HG02884 (cell line): ENCODE measurements around the gene ESYT3.

Experiments used
- ATAC-seq: cut with Tn5 transposase; IDR thresholded peaks from one replicate; pipeline ENCODE4 v1.9.1; 2021; ENCODE audit warnings: mild to moderate bottlenecking, moderate library complexity; ENCODE audit not compliant: unreplicated experiment

ESYT3 gene

DNA sequence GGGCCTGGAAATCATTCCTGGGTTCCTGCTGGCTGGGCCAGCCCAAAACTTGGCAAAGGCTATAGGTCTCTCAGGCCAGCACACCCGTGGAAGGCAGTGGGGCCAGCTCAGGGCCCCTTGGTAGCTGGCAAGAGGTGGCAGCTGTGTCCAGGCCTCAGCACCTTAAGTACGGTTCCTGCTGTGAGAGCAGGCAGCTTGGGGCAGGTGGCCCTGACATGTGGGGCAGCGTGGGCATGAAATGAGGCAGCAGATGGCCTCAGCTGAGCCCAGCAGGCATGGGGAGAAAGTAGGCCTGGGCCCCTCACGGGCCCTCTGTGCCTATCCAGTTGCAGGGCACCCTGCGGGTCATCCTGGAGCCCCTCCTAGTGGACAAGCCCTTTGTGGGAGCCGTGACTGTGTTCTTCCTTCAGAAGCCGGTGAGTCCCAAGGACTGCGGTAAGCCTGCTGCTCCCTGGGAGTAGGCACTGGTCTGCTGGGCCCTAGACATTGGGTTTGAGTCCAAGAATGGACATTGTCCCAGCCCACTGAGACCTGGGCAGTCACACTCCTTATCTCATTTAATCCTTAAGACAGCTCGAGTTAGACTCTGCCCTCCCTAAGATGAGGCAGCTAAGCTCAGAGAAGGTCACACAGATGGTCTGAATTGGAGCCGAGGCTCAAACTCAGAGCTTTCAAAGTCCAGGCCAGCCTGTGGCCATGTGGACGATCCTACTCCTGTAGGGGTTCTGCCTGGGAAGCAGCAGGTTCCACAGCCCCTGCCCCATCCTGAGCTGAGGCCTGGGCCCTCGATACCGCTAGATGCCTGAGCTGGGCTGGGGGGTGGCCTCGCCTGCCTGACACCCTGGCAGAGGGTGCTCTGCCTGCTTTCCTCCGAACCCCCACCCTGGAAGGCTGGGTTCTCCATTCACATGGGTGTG is 25.5 kb downstream of the ESYT3 start:
- ATAC-seq, result no peak

DNA sequence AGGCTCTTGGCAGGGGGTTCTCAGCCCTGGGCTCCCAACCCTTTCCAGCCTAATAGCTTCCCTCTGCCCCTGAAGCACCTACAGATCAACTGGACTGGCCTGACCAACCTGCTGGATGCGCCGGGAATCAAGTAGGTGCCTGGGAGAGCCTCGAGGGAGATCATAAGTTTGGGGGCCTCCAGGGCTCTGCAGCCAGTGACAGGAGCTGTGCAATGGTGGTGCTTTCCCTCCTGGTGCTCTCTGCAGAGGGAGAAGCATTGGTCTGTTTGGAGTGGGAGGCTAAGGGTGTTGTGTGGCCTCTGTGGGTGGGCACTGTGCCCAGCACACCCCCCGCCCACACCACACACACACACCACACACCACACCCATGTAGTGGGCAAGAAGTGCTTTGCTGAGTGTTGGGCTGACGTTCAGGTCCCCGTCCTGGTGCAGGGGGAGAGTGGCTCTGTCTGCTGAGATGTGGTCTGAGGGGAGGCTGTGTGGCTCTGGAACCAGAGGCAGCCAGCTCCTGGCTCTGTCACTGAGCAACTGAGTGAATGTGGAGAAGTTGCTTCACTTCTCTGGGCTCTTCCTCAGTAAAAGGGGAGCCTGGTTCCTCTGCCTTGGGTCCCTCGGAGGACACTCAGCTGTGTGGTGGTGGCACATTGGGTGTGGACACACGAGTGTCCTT is 26.3 kb downstream of the ESYT3 start:
- ATAC-seq, result no peak

- no peak for ATAC-seq
Observed at GRCh38 chr3:138461246-138461645, 26.8 kb downstream of the ESYT3 start.

DNA sequence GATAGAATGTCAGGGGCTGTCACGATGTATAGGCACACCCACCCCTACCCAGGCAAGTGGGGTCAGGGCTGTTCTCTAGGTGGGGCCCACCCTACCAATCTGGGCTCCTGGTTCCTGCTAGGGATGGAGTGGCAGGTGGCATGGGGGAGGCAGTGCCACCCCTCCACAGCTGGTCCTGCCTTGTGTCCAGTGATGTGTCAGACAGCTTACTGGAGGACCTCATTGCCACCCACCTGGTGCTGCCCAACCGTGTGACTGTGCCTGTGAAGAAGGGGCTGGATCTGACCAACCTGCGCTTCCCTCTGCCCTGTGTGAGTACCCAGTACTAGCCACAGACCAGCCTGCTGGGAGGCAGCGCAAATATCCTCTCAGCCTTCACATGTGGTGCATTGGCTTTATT is 27.5 kb downstream of the ESYT3 start:
- ATAC-seq, result no peak

DNA sequence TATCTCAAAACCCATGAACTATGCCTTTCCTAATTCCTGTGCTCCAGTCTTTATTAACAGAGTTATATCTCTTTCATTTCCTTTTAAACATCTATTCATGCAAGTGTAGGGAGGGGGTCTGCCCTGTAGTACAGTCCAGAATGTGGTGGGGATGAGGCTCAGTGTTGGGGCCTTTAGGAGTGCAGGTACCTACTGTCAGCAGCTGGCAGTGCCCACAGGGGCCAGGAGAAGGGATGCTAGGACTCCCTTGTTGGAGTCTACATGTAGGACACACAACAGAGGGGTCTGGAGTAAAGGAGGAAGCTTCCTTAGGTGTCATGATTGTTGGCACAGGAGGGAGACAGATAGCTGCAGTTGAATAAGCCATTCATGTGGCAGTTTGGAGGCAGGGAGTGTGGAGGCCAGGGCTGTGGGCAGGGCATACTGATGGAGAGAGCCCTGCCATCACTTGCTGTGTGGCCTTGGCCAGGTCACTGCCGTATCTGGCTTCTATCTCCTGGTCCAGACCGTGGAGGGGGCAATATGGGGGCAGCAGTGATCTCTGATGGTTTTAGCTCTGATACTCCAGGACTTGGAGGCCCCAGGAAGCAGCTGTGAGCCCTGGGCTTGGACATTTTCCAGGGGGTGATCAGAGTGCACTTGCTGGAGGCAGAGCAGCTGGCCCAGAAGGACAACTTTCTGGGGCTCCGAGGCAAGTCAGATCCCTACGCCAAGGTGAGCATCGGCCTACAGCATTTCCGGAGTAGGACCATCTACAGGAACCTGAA is 29.5 kb downstream of the ESYT3 start:
- ATAC-seq, result no peak

DNA sequence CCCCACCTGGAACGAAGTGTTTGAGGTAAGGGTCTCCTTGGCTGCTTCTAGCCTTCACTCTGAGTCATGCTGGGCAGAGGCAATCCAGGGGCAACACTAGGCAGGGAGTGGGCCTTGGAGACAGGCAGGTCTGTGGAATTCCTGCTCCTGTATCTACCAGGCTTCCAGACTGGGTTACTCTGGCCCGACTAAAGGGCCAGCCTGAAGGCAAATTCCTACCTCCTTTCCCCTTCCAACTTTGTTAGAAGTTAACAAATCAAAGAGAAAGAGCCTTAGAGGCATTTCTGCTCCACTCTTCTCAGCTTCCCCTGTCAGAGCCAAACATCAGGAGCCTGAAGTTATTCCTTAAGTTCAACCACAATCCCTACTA is 30.1 kb downstream of the ESYT3 start:
- no peak for ATAC-seq

DNA sequence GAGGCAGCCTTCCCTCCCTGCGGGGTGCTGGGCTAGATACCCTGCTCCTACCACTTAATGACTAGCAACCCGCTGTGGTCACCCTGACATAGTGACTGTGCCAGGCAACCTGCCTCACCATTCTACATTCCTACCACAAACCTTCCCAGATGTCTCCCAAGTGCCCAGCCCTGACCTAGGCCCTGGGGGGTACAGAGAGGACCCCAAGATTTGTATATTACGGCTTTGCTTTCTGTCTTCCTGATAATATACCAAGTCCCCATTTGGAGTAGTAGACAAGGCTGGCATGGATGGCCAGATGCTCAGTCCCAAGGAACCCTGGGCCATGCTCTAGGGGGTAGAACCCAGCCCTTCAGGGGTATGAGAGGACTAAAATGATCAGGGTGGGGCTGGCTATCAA is 31.0 kb downstream of the ESYT3 start:
- no peak for ATAC-seq

GRCh38 chr3:138465925-138466324 is 31.5 kb downstream of the ESYT3 start:
- ATAC-seq, result no peak

DNA sequence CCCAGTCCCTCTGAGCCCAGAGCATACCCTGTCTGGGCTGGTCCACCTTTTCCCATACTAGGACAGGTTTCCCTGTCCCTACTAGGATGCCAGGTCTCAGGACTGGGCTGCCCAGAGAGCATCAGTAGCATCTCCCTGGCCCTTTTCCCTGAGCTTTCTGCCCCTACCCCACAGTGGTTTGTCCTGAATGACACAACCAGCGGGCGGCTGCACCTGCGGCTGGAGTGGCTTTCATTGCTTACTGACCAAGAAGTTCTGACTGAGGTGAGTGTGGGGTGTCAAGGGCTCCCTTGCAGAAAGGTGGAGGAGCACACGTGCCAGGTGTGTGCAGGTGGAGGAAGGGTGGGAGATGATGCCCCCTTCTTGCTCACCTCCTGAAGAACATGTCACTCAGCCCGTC is 33.5 kb downstream of the ESYT3 start:
- no peak for ATAC-seq

DNA sequence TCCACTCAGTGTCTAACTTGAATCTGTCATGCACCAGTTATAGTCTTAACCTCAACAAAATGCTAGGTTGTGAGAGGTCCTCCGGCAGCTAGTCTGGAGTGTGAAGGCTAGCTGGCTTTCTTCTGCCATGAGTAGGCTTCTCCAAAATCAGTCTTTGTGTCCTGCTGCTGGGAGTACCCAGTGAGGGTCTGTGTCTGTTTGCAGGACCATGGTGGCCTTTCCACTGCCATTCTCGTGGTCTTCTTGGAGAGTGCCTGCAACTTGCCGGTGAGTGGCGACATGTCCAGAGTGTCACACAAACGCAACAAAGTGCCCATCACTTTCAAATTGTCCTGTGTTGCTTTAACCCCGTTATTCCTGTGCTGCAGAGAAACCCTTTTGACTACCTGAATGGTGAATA is 34.0 kb downstream of the ESYT3 start:
- ATAC-seq, result no peak

DNA sequence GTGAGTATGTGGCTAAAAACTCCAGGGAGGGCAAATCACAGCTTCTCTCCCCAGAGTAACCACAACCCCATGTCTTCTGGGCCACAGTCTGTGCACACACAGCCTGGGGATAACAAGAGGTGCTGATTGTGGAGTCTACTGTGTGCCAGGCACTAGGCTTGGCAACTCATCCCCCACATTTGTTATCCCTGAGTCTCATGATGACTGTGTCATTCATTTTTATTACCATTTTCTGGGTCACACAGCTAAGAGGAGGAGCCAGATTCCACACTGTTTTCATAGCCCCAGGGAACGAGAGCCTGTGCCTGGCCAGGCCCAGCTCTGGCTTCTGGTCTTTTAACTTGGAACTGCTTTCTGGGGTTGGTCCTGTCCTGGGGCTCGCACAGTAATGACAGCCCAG is 34.5 kb downstream of the ESYT3 start:
- no peak for ATAC-seq

GRCh38 chr3:138469874-138470273 is 35.5 kb downstream of the ESYT3 start:
- no peak for ATAC-seq

GRCh38 chr3:138470687-138471086 is 36.3 kb downstream of the ESYT3 start:
- ATAC-seq, result no peak

- ATAC-seq, result no peak
Observed at GRCh38 chr3:138471481-138471880, 37.1 kb downstream of the ESYT3 start.

GRCh38 chr3:138472141-138472825 is 37.9 kb downstream of the ESYT3 start:
- no peak for ATAC-seq

- ATAC-seq, result no peak
Observed at GRCh38 chr3:138473391-138473790, 39.0 kb downstream of the ESYT3 start.

GRCh38 chr3:138474163-138474562 is 39.7 kb downstream of the ESYT3 start:
- ATAC-seq, result no peak

GRCh38 chr3:138476526-138476925 is 42.1 kb downstream of the ESYT3 start:
- ATAC-seq, result no peak

DNA sequence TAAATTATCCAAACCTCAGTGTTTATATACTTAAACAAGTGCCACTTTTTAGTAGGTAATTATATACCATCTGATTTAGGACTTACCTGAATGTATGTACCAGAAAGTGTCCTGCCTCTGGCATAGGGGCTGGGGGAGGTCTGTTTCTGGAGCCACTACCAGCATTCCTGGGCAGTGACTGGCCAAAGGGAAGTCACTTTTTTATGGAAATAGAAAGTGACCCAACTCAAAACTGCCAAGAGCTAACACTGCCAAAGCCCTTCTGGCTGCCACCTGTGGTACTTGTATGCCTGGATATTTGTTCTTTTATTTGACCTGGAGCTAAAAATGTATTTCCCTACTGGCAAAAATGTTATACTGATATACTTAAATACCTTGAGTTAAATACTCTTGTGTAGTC is 42.7 kb downstream of the ESYT3 start:
- ATAC-seq, result no peak

DNA sequence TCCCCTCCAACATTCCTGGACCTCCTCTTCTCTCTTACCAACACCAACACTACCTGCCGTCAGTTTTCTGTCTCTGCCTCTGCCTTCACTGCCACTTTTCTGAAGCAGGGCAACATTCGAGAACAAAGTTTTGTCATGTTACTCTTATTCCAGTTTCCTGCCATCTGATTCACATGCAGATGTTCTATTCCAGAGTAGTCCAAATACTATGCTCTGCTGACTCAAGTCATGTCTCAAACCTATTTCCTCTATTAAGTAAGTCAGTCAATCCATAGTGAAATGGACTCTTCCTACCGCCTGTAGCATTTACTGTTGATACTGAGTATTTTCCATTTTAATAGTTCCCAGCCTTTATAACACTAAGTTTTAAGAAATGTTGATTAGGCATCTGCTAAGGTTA is 43.4 kb downstream of the ESYT3 start:
- ATAC-seq, result no peak

DNA sequence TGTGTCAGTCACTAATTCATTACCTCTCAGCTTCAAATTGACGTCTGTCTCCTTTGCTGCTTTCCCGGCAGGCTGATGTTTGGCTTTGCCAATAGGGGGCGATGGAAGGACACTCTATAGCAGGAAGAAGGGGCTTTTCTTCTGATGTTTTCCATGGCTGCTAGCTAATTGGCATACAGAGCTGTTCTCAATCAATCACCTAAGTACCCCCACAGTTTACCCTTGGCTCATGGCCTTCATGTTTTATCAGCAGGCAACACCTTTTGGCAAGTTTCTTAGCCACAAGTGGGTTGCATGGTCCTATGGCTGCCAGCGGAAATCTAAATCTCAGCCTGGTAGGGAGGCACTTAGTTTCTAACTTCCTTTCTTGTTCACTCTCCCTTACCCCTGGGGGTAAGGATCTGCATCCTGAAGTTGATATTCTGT is 45.0 kb downstream of the ESYT3 start:
- no peak for ATAC-seq
